Tibial artery (tissue), 4 donors: ENCODE data around the gene TDRD9.
"Not testable (repeated sequence)": the region's sequence is repeated elsewhere in the genome, so short reads cannot be mapped to it uniquely, and the experiment has no call there.

Experiments
- DNase-seq, 2 donors: peaks; one replicate each; pipeline ENCODE4 v3.0.0-alpha.2; 2019
- H3K27ac ChIP-seq, 2 donors: fragments of 200-600 bp; sonication (generic) in 1 of 2; 1 replicate in 1 of 2; 2 replicates in 1 of 2; pipeline ENCODE4 v1.5.1; 2018 to 2019; ENCODE audit warnings: mild to moderate bottlenecking in 1 of 2
- H3K27me3 ChIP-seq, 2 donors: fragments of 200-600 bp; sonication (generic) in 1 of 2; one replicate each; pipeline versions ENCODE4 v1.5.1 to v1.6.0; 2016 to 2019
- H3K36me3 ChIP-seq, 3 donors: fragments of 200-600 bp; sonication (generic) in 2 of 3; one replicate each; pipeline ENCODE4 v1.5.1; 2016 to 2019; ENCODE audit warnings: mild to moderate bottlenecking in 2 of 3
- H3K4me1 ChIP-seq, 4 donors: fragments of 200-600 bp; sonication (generic) in 2 of 4; 1 replicate in 3 of 4; 2 replicates in 1 of 4; pipeline ENCODE4 v1.5.1; 2016 to 2019
- H3K4me3 ChIP-seq, 2 donors: fragments of 200-600 bp; sonication (generic) in 1 of 2; 1 replicate in 1 of 2; 2 replicates in 1 of 2; pipeline ENCODE4 v1.5.1; 2018 to 2019; ENCODE audit warnings: mild to moderate bottlenecking in 2 of 2
- H3K9me3 ChIP-seq, 3 donors: fragments of 200-600 bp; sonication (generic) in 1 of 3; one replicate each; pipeline ENCODE4 v1.5.1; 2016 to 2019
- intact Hi-C: fragments of 100-400 bp; cut with DNase I; formaldehyde crosslinking; loops from one replicate; pipeline ENCODE4 v1.15.0; 2023; ENCODE audit warnings: low total_unique reads
- TF ChIP-seq, protein P1 (sequence below), 2 experiments: fragments of 200-600 bp in 1 of 2; fragments of 450-650 bp in 1 of 2; IDR thresholded peaks; one replicate each; pipeline ENCODE4 v1.5.1; 2017 to 2019; ENCODE audit warnings: antibody characterized with exemption in 2 of 2, mild to moderate bottlenecking in 1 of 2, moderate library complexity in 1 of 2

Gene TDRD9

GRCh38 chr14:103910262-103910935 lies 17.9 kb upstream of the TDRD9 start:
- intact Hi-C loops: loop anchor here (5.0 kb wide), 2 partner anchors 98 to 333 kb away; no protein-coding TSS in a partner anchor
- H3K9me3 ChIP-seq: no peaks in the 10 kb centered on the region
- peaks cover 0 to 3% of the 10 kb centered on the region in 2 donors for H3K27me3 ChIP-seq
- DNase-seq: peak; percentile 55 to 82
- H3K36me3 ChIP-seq: peaks cover 34 to 46% (median 36%) of the 10 kb centered on the region in 3 donors
- no peak overlapping the region for H3K4me3 ChIP-seq
- TF ChIP-seq, protein P1, sequence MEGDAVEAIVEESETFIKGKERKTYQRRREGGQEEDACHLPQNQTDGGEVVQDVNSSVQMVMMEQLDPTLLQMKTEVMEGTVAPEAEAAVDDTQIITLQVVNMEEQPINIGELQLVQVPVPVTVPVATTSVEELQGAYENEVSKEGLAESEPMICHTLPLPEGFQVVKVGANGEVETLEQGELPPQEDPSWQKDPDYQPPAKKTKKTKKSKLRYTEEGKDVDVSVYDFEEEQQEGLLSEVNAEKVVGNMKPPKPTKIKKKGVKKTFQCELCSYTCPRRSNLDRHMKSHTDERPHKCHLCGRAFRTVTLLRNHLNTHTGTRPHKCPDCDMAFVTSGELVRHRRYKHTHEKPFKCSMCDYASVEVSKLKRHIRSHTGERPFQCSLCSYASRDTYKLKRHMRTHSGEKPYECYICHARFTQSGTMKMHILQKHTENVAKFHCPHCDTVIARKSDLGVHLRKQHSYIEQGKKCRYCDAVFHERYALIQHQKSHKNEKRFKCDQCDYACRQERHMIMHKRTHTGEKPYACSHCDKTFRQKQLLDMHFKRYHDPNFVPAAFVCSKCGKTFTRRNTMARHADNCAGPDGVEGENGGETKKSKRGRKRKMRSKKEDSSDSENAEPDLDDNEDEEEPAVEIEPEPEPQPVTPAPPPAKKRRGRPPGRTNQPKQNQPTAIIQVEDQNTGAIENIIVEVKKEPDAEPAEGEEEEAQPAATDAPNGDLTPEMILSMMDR (IDR thresholded peaks at IDR 0.05): peak; percentile 71
- H3K27ac ChIP-seq: no peak overlapping the region
- H3K4me1 ChIP-seq: peaks cover 3 to 10% (median 7%) of the 10 kb centered on the region in 4 donors

- Histone ChIP-seq H3K36me3 (peaks cover 34 to 51% (median 36%) of the 10 kb centered on the region in 3 donors), H3K4me3 (no peak overlapping the region)
- TF ChIP-seq, protein P1 (IDR thresholded peaks at IDR 0.05): no peak
Observed at GRCh38 chr14:103910984-103911383, 17.3 kb upstream of the TDRD9 start.

GRCh38 chr14:103915616-103916015 lies 12.6 kb upstream of the TDRD9 start:
- Histone ChIP-seq H3K4me1 (peaks cover 4 to 29% (median 17%) of the 10 kb centered on the region in 4 donors), H3K27me3 (no peaks in the 10 kb centered on the region), H3K27ac (no peak overlapping the region), H3K9me3 (no peaks in the 10 kb centered on the region), H3K4me3 (no peak overlapping the region), H3K36me3 (peaks cover 34 to 71% (median 49%) of the 10 kb centered on the region in 3 donors)
- intact Hi-C loops: no loop called here
- DNase-seq: no peak
- TF ChIP-seq, protein P1 (IDR thresholded peaks at IDR 0.05): no peak

More at GRCh38 chr14:103910984-103911383, 17.3 kb upstream of the TDRD9 start:
- Histone ChIP-seq H3K27ac (no peak overlapping the region), H3K4me1 (peaks cover 3 to 10% (median 7%) of the 10 kb centered on the region in 4 donors), H3K9me3 (no peaks in the 10 kb centered on the region), H3K27me3 (peaks cover 0 to 2% of the 10 kb centered on the region in 2 donors)
- DNase-seq: no peak
- intact Hi-C loops: loop anchor here (5.0 kb wide), 2 partner anchors 99 to 334 kb away; no protein-coding TSS in a partner anchor

DNA sequence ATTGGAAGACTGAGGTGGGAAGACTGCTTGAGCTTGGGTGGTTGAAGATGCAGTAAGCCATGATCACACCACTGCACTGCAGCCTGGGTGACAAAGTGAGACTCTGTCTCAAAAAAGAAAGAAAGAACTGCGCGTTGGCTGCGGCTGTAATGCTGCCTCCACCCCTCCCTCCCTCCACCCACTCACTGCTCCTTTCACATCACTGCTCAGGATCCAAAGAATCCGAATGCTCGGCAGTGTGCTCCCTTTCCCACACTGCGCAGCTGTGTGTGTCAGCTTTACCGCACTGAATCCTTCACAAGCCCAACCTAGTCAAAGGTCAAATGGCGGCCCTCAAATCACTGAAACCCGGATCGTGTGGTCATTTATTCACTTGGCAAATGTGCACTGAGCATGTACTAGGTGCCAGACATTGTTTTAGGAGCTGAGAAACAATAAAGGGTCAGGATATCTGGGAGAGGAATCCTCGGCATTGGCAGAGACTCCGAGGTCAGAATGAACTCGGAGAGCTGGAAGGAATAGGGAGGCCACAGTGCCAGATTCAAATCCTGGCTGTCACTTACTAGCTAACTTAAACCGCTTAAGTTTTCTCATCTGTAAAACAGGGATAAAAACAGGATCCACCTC lies 11.5 kb upstream of the TDRD9 start:
- TF ChIP-seq, protein P1 (IDR thresholded peaks at IDR 0.05): no peak
- intact Hi-C loops: no loop called here
- Histone ChIP-seq H3K4me3 (no peak overlapping the region), H3K9me3 (no peaks in the 10 kb centered on the region), H3K27me3 (no peaks in the 10 kb centered on the region), H3K4me1 (peaks cover 4 to 33% (median 18%) of the 10 kb centered on the region in 4 donors), H3K36me3 (peaks cover 30 to 62% (median 42%) of the 10 kb centered on the region in 3 donors), H3K27ac (no peak overlapping the region)
- peak in 1 of 2 donors; percentile 6 for DNase-seq

DNA sequence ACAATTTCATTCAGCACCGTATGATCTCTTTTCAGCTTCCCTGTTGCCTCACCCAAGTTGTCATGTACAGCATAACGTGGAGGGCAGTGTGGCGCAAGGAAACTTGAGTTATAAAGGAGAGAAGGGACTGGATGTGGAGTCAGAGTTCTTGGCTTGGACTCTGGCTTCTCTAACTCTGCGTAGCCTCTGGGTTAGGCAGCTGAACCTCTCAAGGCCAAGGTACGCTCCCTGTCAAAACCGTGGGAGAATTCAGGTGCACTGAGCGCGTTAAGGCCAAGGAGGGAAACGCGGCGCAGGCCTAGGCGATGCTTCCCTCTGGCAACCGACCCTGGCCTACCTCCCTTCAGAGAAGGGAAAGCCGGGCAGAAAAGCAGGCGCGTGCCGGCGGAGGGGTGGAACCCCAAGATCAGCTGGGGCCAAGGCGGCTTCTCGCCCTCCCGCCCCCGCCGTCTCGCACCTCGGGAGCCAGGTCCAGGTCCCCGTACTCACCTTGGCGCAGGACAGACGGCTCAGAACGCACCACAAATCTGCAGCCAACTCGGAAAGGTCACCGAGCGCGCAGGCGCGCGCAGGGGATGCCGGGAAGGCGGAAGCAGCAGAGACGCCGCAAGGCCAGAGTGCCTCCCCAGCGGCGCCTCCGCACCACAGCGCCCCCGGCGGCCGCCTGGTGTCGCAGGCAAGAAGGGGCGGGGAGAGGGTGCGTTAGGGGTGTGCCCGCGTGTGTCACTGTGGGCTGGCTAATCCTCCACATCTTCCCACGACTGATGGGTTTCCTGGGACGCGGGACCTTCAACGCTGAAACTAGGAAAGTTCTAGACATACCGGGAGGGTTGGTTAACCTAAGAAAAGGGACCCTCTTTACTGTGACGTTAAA lies 7.0 kb upstream of the TDRD9 start:
- peaks cover 0 to 21% (median 13%) of the 10 kb centered on the region in 3 donors for H3K36me3 ChIP-seq
- H3K4me1 ChIP-seq: peaks cover 4 to 35% (median 20%) of the 10 kb centered on the region in 4 donors
- peak; percentile 86 to 94 for DNase-seq
- H3K27me3 ChIP-seq: peaks cover 0 to 16% of the 10 kb centered on the region in 2 donors
- no peaks in the 10 kb centered on the region for H3K9me3 ChIP-seq
- intact Hi-C loops: loop anchor here (5.0 kb wide), 2 partner anchors 74 to 359 kb away; partner anchors contain the start of genes BAG5, COA8 and PPP1R13B
- peak overlapping the region; percentile 72 to 78 for H3K27ac ChIP-seq
- TF ChIP-seq, protein P1 (IDR thresholded peaks at IDR 0.05): peak; percentile 94 to 99
- peak overlapping the region; percentile 75 to 82 for H3K4me3 ChIP-seq

- H3K4me3 ChIP-seq: peak overlapping the region; percentile 75 to 82
- intact Hi-C loops: loop anchor here (5.0 kb wide), 2 partner anchors 75 to 360 kb away; partner anchors contain the start of genes BAG5, COA8 and PPP1R13B
- H3K4me1 ChIP-seq: peaks cover 4 to 35% (median 19%) of the 10 kb centered on the region in 4 donors
- not testable (repeated sequence) for H3K27ac ChIP-seq, H3K9me3 ChIP-seq
- peaks cover 0 to 15% (median 13%) of the 10 kb centered on the region in 3 donors for H3K36me3 ChIP-seq
- H3K27me3 ChIP-seq: peaks cover 0 to 16% of the 10 kb centered on the region in 2 donors
- peak in 1 of 2 donors; percentile 43 for DNase-seq
Observed at GRCh38 chr14:103921855-103922200, 6.4 kb upstream of the TDRD9 start.
